Measurements from ENCODE around the gene LYST.

DNA sequence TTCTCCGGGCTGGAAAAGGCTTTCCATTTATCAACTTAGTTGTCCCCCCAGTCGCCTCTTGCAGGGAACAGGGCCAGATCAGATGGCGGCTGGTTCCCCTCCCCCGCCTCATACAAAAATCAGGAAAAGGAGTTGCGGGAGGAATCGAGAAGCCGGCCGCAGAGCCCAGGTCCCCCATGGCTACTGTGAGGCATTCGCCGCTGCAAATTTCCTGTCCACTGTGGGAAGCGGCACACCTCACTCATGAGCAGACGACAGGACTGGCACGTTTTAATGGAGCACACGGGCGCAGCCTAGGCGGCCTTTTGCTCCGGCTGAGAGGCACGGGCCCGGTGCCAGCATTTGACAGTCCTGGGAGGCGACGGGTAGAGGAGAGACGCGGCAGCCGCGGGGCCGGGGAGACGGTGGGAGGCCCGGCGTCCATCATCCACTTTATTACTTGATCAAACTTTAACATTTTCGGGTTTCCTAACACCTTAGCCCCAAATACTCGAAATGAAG, 218.2 kb downstream of the LYST start:
- TF ChIP-seq, protein P1, sequence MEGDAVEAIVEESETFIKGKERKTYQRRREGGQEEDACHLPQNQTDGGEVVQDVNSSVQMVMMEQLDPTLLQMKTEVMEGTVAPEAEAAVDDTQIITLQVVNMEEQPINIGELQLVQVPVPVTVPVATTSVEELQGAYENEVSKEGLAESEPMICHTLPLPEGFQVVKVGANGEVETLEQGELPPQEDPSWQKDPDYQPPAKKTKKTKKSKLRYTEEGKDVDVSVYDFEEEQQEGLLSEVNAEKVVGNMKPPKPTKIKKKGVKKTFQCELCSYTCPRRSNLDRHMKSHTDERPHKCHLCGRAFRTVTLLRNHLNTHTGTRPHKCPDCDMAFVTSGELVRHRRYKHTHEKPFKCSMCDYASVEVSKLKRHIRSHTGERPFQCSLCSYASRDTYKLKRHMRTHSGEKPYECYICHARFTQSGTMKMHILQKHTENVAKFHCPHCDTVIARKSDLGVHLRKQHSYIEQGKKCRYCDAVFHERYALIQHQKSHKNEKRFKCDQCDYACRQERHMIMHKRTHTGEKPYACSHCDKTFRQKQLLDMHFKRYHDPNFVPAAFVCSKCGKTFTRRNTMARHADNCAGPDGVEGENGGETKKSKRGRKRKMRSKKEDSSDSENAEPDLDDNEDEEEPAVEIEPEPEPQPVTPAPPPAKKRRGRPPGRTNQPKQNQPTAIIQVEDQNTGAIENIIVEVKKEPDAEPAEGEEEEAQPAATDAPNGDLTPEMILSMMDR (IDR thresholded peaks at IDR 0.05; ENCODE audit: low read depth, low read length, poor library complexity, severe bottlenecking) = no peak
- TF ChIP-seq EZH2phosphoT487 (IDR thresholded peaks at IDR 0.05; ENCODE audit: borderline replicate concordance, low read length) = no peak

Data from DOHH2 (cell line).